H9 (cell line): Measurements from ENCODE around the gene TARBP1. TPM values are rescaled to one million over a fixed set of nuclear protein-coding genes. Genes with fewer than 3 reads are reported as not detected.

Source experiments
- DNase-seq: peaks from one replicate; pipeline ENCODE4 v3.0.0-alpha.2; 2017
- H2AFZ ChIP-seq: one replicate; pipeline ENCODE4 v1.6.1; 2013; ENCODE audit warnings: mild to moderate bottlenecking, low read length, control low read depth, moderate library complexity
- H2AK5ac ChIP-seq: 2 replicates; pipeline ENCODE4 v1.6.1; 2013; ENCODE audit warnings: low read length, control low read depth, mixed read lengths; ENCODE audit not compliant: insufficient read length
- H2BK120ac ChIP-seq: one replicate; pipeline ENCODE4 v1.6.1; 2013; ENCODE audit warnings: low read depth, mild to moderate bottlenecking, low read length, control low read depth, inconsistent platforms; ENCODE audit not compliant: poor library complexity, severe bottlenecking
- H2BK12ac ChIP-seq: 2 replicates; pipeline ENCODE4 v1.6.1; 2013; ENCODE audit warnings: low read length, control low read depth, mixed read lengths, low read depth; ENCODE audit not compliant: insufficient read length
- H2BK15ac ChIP-seq: 2 replicates; pipeline ENCODE4 v1.6.1; 2013; ENCODE audit warnings: low read depth, low read length, control low read depth
- H2BK20ac ChIP-seq: one replicate; pipeline ENCODE4 v1.6.1; 2013; ENCODE audit warnings: low read depth, mild to moderate bottlenecking, low read length, control low read depth, inconsistent platforms; ENCODE audit not compliant: poor library complexity, severe bottlenecking
- H2BK5ac ChIP-seq: 2 replicates; pipeline ENCODE4 v1.6.1; 2013; ENCODE audit warnings: low read length, control low read depth, mixed read lengths; ENCODE audit not compliant: insufficient read length
- H3K14ac ChIP-seq: 2 replicates; pipeline ENCODE4 v1.6.1; 2013; ENCODE audit warnings: low read length, control low read depth; ENCODE audit not compliant: insufficient read depth
- H3K18ac ChIP-seq: 2 replicates; pipeline ENCODE4 v1.6.1; 2013; ENCODE audit warnings: low read depth, mild to moderate bottlenecking, mixed read lengths, low read length, control low read depth; ENCODE audit not compliant: insufficient read length
- H3K23ac ChIP-seq: 2 replicates; pipeline ENCODE4 v1.6.1; 2013; ENCODE audit warnings: low read length, control low read depth, mixed read lengths, low read depth; ENCODE audit not compliant: insufficient read length
- H3K23me2 ChIP-seq: 2 replicates; pipeline ENCODE4 v1.6.1; 2013; ENCODE audit warnings: low read depth, mild to moderate bottlenecking, mixed read lengths, low read length, control low read depth; ENCODE audit not compliant: insufficient read length, poor library complexity, severe bottlenecking
- H3K27ac ChIP-seq: 2 replicates; pipeline ENCODE4 v1.5.1; 2013; ENCODE audit warnings: low read length, control low read depth, mixed read lengths, low read depth; ENCODE audit not compliant: insufficient read length
- H3K27me3 ChIP-seq: 2 replicates; pipeline ENCODE4 v1.6.1; 2013; ENCODE audit warnings: low read length, control low read depth, inconsistent platforms; ENCODE audit not compliant: insufficient read depth
- H3K4ac ChIP-seq: 2 replicates; pipeline ENCODE4 v1.6.1; 2013; ENCODE audit warnings: low read depth, mild to moderate bottlenecking, control low read depth, inconsistent platforms, low read length, moderate library complexity
- H3K4me1 ChIP-seq: 2 replicates; pipeline ENCODE4 v1.6.1; 2013; ENCODE audit warnings: low read length, control low read depth, inconsistent platforms; ENCODE audit not compliant: insufficient read depth
- H3K4me2 ChIP-seq: 2 replicates; pipeline ENCODE4 v1.6.1; 2013; ENCODE audit warnings: low read length, control low read depth, mixed read lengths; ENCODE audit not compliant: insufficient read length, insufficient read depth
- H3K56ac ChIP-seq: 2 replicates; pipeline ENCODE4 v1.6.1; 2013; ENCODE audit warnings: low read depth, mild to moderate bottlenecking, mixed read lengths, low read length, control low read depth; ENCODE audit not compliant: insufficient read length
- H3K79me1 ChIP-seq: 2 replicates; pipeline ENCODE4 v1.6.1; 2013; ENCODE audit warnings: low read depth, mild to moderate bottlenecking, moderate library complexity, low read length, control low read depth, inconsistent platforms; ENCODE audit not compliant: insufficient read depth, poor library complexity, severe bottlenecking
- H3K79me2 ChIP-seq: 2 replicates; pipeline ENCODE4 v1.6.1; 2013; ENCODE audit warnings: low read length, control low read depth, inconsistent platforms; ENCODE audit not compliant: insufficient read depth
- H3K9ac ChIP-seq: 2 replicates; pipeline ENCODE4 v1.6.1; 2013; ENCODE audit warnings: low read length, control low read depth, mixed read lengths; ENCODE audit not compliant: insufficient read length; ENCODE audit errors: extremely low read depth
- H3K9me3 ChIP-seq: one replicate; pipeline ENCODE4 v1.6.1; 2013; ENCODE audit warnings: low read depth, low read length, inconsistent platforms; ENCODE audit not compliant: control insufficient read depth
- H3T11ph ChIP-seq: one replicate; pipeline ENCODE4 v1.6.1; 2013; ENCODE audit warnings: mild to moderate bottlenecking, low read length, control low read depth, inconsistent platforms
- H4K20me1 ChIP-seq: one replicate; pipeline ENCODE4 v1.6.1; 2013; ENCODE audit not compliant: control insufficient read depth, insufficient read length, insufficient read depth
- H4K5ac ChIP-seq: 2 replicates; pipeline ENCODE4 v1.6.1; 2013; ENCODE audit warnings: low read depth, mild to moderate bottlenecking, mixed read lengths, low read length, control low read depth; ENCODE audit not compliant: insufficient read length
- H4K8ac ChIP-seq: replicated peaks from 2 replicates; pipeline ENCODE4 v1.6.1; 2013; ENCODE audit warnings: low read length, control low read depth, mixed read lengths, low read depth; ENCODE audit not compliant: insufficient read length
- H4K91ac ChIP-seq: 2 replicates; pipeline ENCODE4 v1.6.1; 2013; ENCODE audit warnings: low read depth, mild to moderate bottlenecking, moderate library complexity, mixed read lengths, low read length, control low read depth; ENCODE audit not compliant: insufficient read length
- H3K27ac Mint-ChIP-seq, 3 experiments: 2 replicates in 2 of 3; 3 replicates in 1 of 3; pipeline ENCODE4 v1.8.0; 2020 to 2021; ENCODE audit warnings: mixed read lengths in 3 of 3, mild to moderate bottlenecking in 1 of 3, moderate library complexity in 1 of 3
- H3K27me3 Mint-ChIP-seq: 2 replicates; pipeline ENCODE4 v1.8.0; 2021; ENCODE audit warnings: low read depth, mild to moderate bottlenecking, moderate library complexity, mixed read lengths
- H3K36me3 Mint-ChIP-seq, 3 experiments: 2 replicates in 2 of 3; 3 replicates in 1 of 3; pipeline ENCODE4 v1.8.0; 2020 to 2021; ENCODE audit warnings: low read depth in 3 of 3, mixed read lengths in 3 of 3; ENCODE audit not compliant: insufficient read depth in 1 of 3
- H3K4me1 Mint-ChIP-seq, 2 experiments: 2 replicates each; pipeline ENCODE4 v1.8.0; 2020; ENCODE audit warnings: mixed read lengths in 2 of 2
- H3K4me3 Mint-ChIP-seq, 2 experiments: 2 replicates in 1 of 2; 3 replicates in 1 of 2; pipeline ENCODE4 v1.8.0; 2020 to 2021; ENCODE audit warnings: mild to moderate bottlenecking in 2 of 2, mixed read lengths in 2 of 2, moderate library complexity in 1 of 2
- H3K9me3 Mint-ChIP-seq, 2 experiments: 2 replicates in 1 of 2; 3 replicates in 1 of 2; pipeline ENCODE4 v1.8.0; 2020; ENCODE audit warnings: mild to moderate bottlenecking in 2 of 2, mixed read lengths in 2 of 2, moderate library complexity in 1 of 2
- WGBS: extraction: QIAGEN DNeasy Blood & Tissue Kit; methylation state at CpG from one replicate; pipeline ENCODE4 v1.1.7; 2013; ENCODE audit warnings: missing lambda C conversion rate, low lambda C conversion rate, mixed read lengths; ENCODE audit not compliant: insufficient read length; ENCODE audit errors: extremely low coverage; 5-methylcytosine and 5-hydroxymethylcytosine counted together
- total RNA-seq: library from RNA; stranded (reverse); gene quantifications from 2 replicates; pipeline ENCODE4 v1.2.1, GENCODE V29; 2021
- TF ChIP-seq, protein P1 (sequence below): fragments of 200-600 bp; sonication (generic); conservative IDR thresholded peaks from 3 replicates; pipeline ENCODE4 v1.8.0; 2021; ENCODE audit warnings: antibody characterized with exemption, mild to moderate bottlenecking

The TARBP1 gene
- total RNA-seq, 1 experiment from 2014 or later = 20.2 TPM

- H3K56ac ChIP-seq = no peak overlapping the region
- H3K4me1 Mint-ChIP-seq = no peaks in the 10 kb centered on the region
- no peaks in the 10 kb centered on the region for H3K4me1 ChIP-seq
- H3K4me3 Mint-ChIP-seq = no peak overlapping the region; a peak in 1 of 5 replicates
- no peak overlapping the region for H3K9ac ChIP-seq
- H3K14ac ChIP-seq = no peak overlapping the region
- H3K18ac ChIP-seq = no peak overlapping the region
- H4K20me1 ChIP-seq = no peaks in the 10 kb centered on the region
- no CpG with 5 or more reads among the region's 6 CpGs for WGBS
- no peak overlapping the region for H3K4me2 ChIP-seq
- peaks cover 12% of the 10 kb centered on the region in 2 experiments for H3K9me3 Mint-ChIP-seq
- no peak for DNase-seq
- no peak overlapping the region for H2BK20ac ChIP-seq
- no peaks in the 10 kb centered on the region for H3K23me2 ChIP-seq
- no peaks in the 10 kb centered on the region for H3K27me3 ChIP-seq
- no peak overlapping the region for H3K27ac ChIP-seq
- no peaks in the 10 kb centered on the region for H3K27me3 Mint-ChIP-seq
- TF ChIP-seq, protein P1, sequence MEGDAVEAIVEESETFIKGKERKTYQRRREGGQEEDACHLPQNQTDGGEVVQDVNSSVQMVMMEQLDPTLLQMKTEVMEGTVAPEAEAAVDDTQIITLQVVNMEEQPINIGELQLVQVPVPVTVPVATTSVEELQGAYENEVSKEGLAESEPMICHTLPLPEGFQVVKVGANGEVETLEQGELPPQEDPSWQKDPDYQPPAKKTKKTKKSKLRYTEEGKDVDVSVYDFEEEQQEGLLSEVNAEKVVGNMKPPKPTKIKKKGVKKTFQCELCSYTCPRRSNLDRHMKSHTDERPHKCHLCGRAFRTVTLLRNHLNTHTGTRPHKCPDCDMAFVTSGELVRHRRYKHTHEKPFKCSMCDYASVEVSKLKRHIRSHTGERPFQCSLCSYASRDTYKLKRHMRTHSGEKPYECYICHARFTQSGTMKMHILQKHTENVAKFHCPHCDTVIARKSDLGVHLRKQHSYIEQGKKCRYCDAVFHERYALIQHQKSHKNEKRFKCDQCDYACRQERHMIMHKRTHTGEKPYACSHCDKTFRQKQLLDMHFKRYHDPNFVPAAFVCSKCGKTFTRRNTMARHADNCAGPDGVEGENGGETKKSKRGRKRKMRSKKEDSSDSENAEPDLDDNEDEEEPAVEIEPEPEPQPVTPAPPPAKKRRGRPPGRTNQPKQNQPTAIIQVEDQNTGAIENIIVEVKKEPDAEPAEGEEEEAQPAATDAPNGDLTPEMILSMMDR = no peak
- no peak overlapping the region for H2AK5ac ChIP-seq
- H3T11ph ChIP-seq = no peak overlapping the region
- no peaks in the 10 kb centered on the region for H3K79me1 ChIP-seq
- H2BK12ac ChIP-seq = no peak overlapping the region
- no peak overlapping the region for H2BK15ac ChIP-seq
- no peak overlapping the region for H2BK5ac ChIP-seq
- peaks cover 31 to 55% (median 48%) of the 10 kb centered on the region in 3 experiments for H3K36me3 Mint-ChIP-seq
- H3K27ac Mint-ChIP-seq = no peak overlapping the region
- no peaks in the 10 kb centered on the region for H3K79me2 ChIP-seq
- H2AFZ ChIP-seq = no peak overlapping the region
- no peak overlapping the region for H3K23ac ChIP-seq
- H3K4ac ChIP-seq = no peak overlapping the region
- no peaks in the 10 kb centered on the region for H3K9me3 ChIP-seq
- no peak overlapping the region for H4K91ac ChIP-seq
- H4K5ac ChIP-seq = no peak overlapping the region
- H4K8ac ChIP-seq = no peak overlapping the region
- H2BK120ac ChIP-seq = no peak overlapping the region
Measured at GRCh38 chr1:234437423-234438171, 41.4 kb downstream of the TARBP1 start.
